SK-N-SH treated with all-trans-retinoic acid at 6 μM for 48 hours (cell line): ENCODE measurements around the gene CILP.

Experiments
- CREB5 ChIP-seq: fragments of 250-450 bp; sonication (Bioruptor Pico); IDR thresholded peaks from 2 replicates; pipeline ENCODE4 v1.5.1; 2020; ENCODE audit warnings: low read depth, mild to moderate bottlenecking, moderate library complexity
- CSDC2 ChIP-seq: fragments of 250-450 bp; sonication (Bioruptor Pico); IDR thresholded peaks from 2 replicates; pipeline ENCODE4 v1.5.0; 2020; ENCODE audit warnings: mild to moderate bottlenecking, moderate library complexity
- PATZ1 ChIP-seq: fragments of 250-450 bp; sonication (Bioruptor Pico); IDR thresholded peaks from 2 replicates; pipeline ENCODE4 v1.8.0; 2020; ENCODE audit warnings: mild to moderate bottlenecking, moderate library complexity, borderline replicate concordance

- TF ChIP-seq PATZ1 (no peak), CREB5 (CRISPR knock-in tag) (no peak), CSDC2 (no peak)
Measured at GRCh38 chr15:65206750-65207149, 4.5 kb downstream of the CILP start.
